ENCODE measurements around the gene THAP8. TPM values are rescaled to one million over a fixed set of nuclear protein-coding genes. Genes with fewer than 3 reads are reported as not detected.

Gene THAP8
- total RNA-seq, 1 donor from 2014 or later: 10.1 TPM

GRCh38 chr19:36058481-36059179 is 4.5 kb upstream of the THAP8 start:
- no peak for TF ChIP-seq CTCF (IDR thresholded peaks at IDR 0.05; ENCODE audit: unreplicated experiment)
- Mint-ChIP-seq H3K36me3 (ENCODE audit: insufficient read depth) (peaks cover 1% of the 10 kb centered on the region), H3K4me3 (ENCODE audit: low read depth) (no peak overlapping the region), H3K4me1 (ENCODE audit: low read depth) (peaks cover 18% of the 10 kb centered on the region), H3K27me3 (no peaks in the 10 kb centered on the region), H3K9me3 (ENCODE audit: low read depth) (no peaks in the 10 kb centered on the region), H3K27ac (peak overlapping the region; percentile 21)
- DNase-seq (ENCODE audit: low spot score, unreplicated experiment): no peak

DNA sequence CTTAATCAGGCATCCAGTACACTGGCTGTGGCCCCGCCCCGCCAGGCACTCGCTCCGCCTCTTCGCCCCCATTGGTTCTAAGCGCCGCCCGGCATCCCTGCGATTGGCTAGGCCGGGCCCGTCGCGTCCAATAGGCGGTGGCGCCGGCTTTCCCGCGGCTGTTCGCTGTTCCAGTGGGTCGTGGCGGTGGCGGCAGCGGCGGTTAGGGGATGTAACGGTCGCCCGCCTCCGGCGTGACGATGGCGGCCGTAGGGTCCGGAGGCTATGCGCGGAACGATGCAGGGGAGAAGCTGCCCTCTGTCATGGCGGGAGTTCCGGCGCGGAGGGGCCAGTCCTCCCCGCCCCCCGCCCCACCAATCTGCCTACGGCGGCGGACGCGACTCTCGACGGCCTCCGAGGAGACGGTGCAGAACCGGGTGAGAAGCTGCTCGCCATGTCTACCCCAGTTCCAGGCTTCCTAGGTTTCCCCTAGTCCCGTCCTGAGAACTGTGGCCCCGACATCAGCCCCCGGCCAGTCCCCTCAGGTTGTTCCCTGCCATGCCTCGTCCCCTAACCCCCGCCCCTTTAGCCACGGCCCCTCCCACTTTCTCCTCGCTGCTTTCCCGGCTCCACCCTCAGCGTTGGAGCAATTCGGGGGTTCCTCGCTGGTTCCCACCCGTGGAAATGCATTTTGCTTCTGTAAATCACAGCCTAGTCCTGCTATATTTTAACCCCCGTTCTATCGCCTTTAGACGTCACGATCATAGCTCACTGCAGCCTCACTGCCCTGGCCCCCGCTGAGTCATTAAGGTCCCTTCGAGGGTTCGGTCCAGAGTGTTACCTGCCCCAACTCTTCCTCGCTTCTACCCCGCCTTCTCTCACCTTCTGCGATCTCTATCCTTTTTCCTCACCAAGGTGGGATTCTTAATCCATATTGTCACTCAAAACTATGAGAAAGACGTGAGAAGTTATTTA is 925 bp upstream of the THAP8 start, which contains the start of gene WDR62:
Gene WDR62, plus strand, starts transcription at position 165 of the 954 bp plus-strand sequence. Its CDS starts 75 bp downstream, at position 240.
- peak; percentile 92 for DNase-seq (ENCODE audit: low spot score, unreplicated experiment)
- H3K36me3 Mint-ChIP-seq (ENCODE audit: insufficient read depth): no peaks in the 10 kb centered on the region
- H3K4me1 Mint-ChIP-seq (ENCODE audit: low read depth): peaks cover 24% of the 10 kb centered on the region
- no peaks in the 10 kb centered on the region for H3K27me3 Mint-ChIP-seq
- peak within 1 kb of the TSS; percentile 97 for H3K4me3 Mint-ChIP-seq (ENCODE audit: low read depth)
- no peaks in the 10 kb centered on the region for H3K9me3 Mint-ChIP-seq (ENCODE audit: low read depth)
- peak; percentile 0 for TF ChIP-seq CTCF (IDR thresholded peaks at IDR 0.05; ENCODE audit: unreplicated experiment)
- peak within 1 kb of the TSS; percentile 100 for H3K27ac Mint-ChIP-seq

GRCh38 chr19:36051637-36052036 is 2.4 kb downstream of the THAP8 start:
- Mint-ChIP-seq H3K36me3 (ENCODE audit: insufficient read depth) (no peaks in the 10 kb centered on the region), H3K4me3 (ENCODE audit: low read depth) (peak overlapping the region; percentile 9), H3K4me1 (ENCODE audit: low read depth) (peaks cover 16% of the 10 kb centered on the region), H3K27ac (no peak overlapping the region), H3K27me3 (no peaks in the 10 kb centered on the region), H3K9me3 (ENCODE audit: low read depth) (no peaks in the 10 kb centered on the region)
- TF ChIP-seq CTCF (IDR thresholded peaks at IDR 0.05; ENCODE audit: unreplicated experiment): no peak
- DNase-seq (ENCODE audit: low spot score, unreplicated experiment): no peak

DNA sequence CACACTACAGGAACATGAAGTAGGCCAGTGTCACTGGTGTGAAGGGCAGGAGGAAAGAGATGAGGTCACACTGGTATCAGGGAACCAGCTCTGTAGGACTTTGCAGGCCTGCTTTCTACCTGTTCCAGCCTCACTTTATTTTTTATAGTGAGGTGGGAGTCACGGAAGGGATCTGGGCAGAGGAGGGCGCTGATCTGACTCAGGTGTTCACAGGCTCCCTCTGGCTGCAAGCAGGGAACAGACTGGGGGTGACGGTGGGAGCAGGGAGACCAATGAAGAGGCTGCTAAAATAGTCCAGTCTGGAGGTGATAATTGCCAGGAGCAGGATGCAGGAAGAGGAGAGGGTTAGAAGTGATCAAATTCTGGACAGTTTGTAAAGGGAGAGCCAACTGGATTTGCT is 2.8 kb downstream of the THAP8 start:
- Mint-ChIP-seq H3K9me3 (ENCODE audit: low read depth) (no peaks in the 10 kb centered on the region), H3K27me3 (no peaks in the 10 kb centered on the region), H3K27ac (no peak overlapping the region), H3K4me1 (ENCODE audit: low read depth) (peaks cover 16% of the 10 kb centered on the region), H3K4me3 (ENCODE audit: low read depth) (peak overlapping the region; percentile 10), H3K36me3 (ENCODE audit: insufficient read depth) (no peaks in the 10 kb centered on the region)
- no peak for DNase-seq (ENCODE audit: low spot score, unreplicated experiment)
- TF ChIP-seq CTCF (IDR thresholded peaks at IDR 0.05; ENCODE audit: unreplicated experiment): peak; percentile 37

DNA sequence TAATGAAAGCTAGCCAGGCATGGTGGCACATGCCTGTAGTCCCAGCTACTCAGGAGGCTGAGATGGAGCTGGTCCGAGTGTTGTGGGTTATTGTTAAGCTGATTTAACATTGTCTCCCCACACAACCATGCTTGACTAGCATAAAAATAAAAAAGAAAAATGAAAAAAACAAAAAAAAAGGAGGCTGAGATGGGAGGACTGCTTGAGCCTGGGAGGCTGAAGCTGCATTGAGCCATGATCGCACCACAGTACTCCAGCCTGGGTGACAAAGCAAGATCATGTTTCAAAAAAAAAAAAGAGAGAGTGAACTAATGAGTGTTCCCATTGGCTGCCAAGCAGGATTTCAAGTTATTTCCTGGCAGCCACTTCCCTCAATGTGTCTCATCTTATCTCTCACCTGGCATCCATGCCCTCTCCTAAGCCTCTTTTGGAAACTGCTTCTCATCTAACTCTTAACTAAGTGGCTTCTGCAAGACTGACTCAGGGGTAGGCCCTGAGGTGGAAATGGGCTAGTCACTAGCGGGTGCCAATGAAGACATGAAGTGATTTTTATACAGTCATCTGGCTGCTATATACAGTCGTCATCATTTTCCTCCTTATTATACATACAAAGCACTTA is 4.9 kb downstream of the THAP8 start:
- Mint-ChIP-seq H3K4me1 (ENCODE audit: low read depth) (peaks cover 9% of the 10 kb centered on the region), H3K27ac (no peak overlapping the region), H3K4me3 (ENCODE audit: low read depth) (no peak overlapping the region), H3K27me3 (no peaks in the 10 kb centered on the region), H3K36me3 (ENCODE audit: insufficient read depth) (no peaks in the 10 kb centered on the region), H3K9me3 (ENCODE audit: low read depth) (no peaks in the 10 kb centered on the region)
- DNase-seq (ENCODE audit: low spot score, unreplicated experiment): no peak
- no peak for TF ChIP-seq CTCF (IDR thresholded peaks at IDR 0.05; ENCODE audit: unreplicated experiment)

Data from progenitor cell of endocrine pancreas (in vitro differentiated cells).